Activated CD4-positive, alpha-beta T cell treated with anti-CD3 and anti-CD28 coated beads, Interleukin-2, amount 50 U/mL, for 4 hours (primary cell): ENCODE measurements around the gene ANKZF1.

Experiments
- DNase-seq, 2 experiments: peaks; one replicate each; pipeline ENCODE4 v3.0.0-alpha.2; 2020

The ANKZF1 gene

GRCh38 chr2:219228041-219228910 is 1.3 kb upstream of the ANKZF1 start:
- DNase-seq: no peak

DNA sequence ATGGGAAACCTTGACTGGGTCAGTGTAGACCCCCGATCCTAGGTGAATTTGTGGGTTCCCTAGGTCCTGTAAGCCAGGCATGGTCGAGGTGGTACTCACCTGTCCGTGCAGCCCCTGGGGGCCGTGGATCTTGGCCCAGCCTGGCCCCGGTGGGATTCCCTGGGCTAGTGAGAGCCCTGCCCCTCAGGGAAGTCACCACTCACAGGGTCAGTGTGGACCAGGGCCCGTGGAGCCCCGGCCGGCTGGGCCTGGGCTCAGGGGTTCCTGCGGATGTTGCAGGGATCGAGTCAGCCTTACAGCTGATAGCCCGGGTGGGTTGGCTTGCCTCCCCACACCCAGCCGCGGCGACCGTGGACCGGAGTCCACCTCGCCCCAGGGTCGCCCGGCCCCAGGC is 698 bp upstream of the ANKZF1 start:
- DNase-seq: no peak

GRCh38 chr2:219230059-219230540 is 494 bp downstream of the ANKZF1 start:
- DNase-seq: no peak

- DNase-seq: no peak
Measured at GRCh38 chr2:219234331-219234730, 4.7 kb downstream of the ANKZF1 start.

DNA sequence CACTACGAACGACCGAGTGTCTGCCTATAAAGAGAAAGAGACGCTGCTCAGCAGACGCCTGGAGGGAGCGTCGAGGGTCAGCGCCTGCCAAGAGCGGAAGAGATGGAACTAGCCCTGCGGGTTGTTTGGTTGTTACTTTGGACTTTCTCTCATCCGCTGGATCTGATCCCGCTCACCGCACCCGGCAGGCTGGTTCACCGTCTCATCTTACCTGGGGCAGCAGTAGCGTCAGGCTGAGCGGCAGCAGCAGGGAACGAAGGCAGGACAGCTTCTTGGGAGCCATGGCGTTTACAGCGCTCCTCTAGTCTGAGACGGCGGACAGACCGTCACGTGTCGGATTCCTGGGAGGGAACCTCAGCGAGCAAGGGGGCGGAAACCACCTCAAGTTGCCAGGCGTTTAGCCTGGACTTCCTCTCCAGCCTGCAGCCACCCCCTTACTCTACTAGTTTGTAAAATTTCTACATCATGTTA is 13.7 kb downstream of the ANKZF1 start:
- no peak for DNase-seq

- no peak for DNase-seq
Measured at GRCh38 chr2:219244789-219245147, 15.2 kb downstream of the ANKZF1 start.

DNA sequence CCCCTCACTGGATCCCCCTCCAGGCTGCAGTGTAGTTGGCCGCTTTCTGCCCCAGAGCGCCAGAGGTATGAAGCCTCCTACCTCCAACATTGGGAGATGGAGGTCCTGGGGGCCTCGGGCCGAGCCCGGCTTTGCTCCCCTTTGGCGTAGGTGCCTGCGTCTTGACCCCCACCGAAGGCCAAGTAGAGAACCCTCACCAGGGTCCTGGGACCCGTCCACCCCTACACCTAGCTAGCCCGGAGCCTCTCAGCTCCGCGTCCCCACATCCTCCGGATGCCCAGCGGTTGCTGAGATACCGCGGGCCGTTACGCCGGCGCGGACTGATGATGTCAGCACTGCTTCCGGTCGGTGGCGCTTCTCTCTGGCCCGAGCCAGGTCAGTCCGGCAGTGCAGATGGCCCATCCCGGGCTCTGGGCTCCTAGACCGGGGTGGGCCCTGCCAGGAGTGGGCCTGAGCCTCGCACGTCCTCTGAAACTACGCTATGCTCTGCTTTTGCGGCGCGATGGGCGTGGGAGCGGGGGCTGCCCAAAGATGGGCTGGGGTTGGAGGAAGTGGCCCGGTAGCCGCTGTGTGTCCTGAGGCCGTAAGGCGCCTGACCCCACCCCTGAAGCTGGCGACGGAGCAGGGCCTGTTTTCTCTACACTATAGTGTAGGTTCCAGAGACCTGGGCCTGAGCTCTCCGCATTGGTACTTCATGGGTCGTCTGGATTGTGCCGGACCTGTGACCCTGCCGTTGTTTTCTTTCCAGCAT is 15.7 kb downstream of the ANKZF1 start, which contains the start of the genes GLB1L and STK16:
Gene GLB1L (minus strand): TSS at position 297 of the 751 bp plus-strand sequence. CDS start 1,871 bp downstream, outside the sequence.
Gene STK16 (plus strand): TSS at position 332 of the 751 bp plus-strand sequence. CDS start 521 bp downstream, outside the sequence.
- peak; percentile 79 to 80 for DNase-seq

- no peak for DNase-seq
Measured at GRCh38 chr2:219245899-219246230, 16.3 kb downstream of the ANKZF1 start.

DNA sequence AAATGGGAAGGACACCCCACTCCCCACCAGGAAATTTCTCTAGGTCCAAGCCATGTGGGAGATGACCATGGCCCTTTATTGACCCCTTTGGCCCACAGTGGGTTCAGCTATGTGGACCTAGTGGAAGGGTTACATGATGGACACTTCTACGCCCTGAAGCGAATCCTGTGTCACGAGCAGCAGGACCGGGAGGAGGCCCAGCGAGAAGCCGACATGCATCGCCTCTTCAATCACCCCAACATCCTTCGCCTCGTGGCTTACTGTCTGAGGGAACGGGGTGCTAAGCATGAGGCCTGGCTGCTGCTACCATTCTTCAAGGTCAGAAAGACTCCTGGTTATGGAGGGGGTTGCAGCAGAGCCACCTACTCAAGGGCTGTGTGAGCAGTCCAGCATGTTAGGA is 17.0 kb downstream of the ANKZF1 start:
- DNase-seq: no peak

- DNase-seq: peak; percentile 58 to 66
Measured at GRCh38 chr2:219247678-219248642, 18.4 kb downstream of the ANKZF1 start.

GRCh38 chr2:219248845-219249202 is 19.2 kb downstream of the ANKZF1 start:
- no peak for DNase-seq

GRCh38 chr2:219249203-219249980 is 19.8 kb downstream of the ANKZF1 start:
- no peak for DNase-seq

DNA sequence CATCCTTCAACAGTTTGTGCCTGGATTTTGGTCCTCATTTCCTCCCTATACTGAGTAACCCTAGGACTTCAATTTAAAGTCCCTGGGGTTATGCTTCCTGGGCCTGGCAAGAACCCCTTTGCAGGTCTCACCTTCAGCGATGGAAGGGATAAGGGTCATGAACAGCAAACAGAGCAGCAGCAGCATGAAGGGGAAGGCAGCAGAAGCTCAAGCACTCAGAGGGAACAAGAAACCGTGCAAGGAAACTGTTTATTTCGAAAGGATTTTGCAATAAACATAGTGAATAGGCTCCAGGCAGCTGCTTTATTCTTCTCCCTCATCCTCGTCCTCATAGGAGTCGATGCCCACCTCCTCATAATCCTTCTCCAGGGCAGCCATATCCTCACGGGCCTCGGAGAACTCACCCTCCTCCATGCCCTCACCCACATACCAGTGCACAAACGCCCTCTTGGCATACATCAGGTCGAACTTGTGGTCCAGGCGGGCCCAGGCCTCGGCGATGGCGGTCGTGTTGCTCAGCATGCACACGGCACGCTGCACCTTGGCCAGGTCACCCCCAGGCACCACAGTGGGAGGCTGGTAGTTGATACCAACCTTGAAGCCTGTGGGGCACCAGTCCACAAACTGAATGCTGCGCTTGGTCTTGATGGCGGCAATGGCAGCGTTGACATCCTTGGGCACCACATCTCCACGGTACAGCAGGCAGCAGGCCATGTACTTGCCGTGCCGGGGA is 20.6 kb downstream of the ANKZF1 start:
- no peak for DNase-seq

DNA sequence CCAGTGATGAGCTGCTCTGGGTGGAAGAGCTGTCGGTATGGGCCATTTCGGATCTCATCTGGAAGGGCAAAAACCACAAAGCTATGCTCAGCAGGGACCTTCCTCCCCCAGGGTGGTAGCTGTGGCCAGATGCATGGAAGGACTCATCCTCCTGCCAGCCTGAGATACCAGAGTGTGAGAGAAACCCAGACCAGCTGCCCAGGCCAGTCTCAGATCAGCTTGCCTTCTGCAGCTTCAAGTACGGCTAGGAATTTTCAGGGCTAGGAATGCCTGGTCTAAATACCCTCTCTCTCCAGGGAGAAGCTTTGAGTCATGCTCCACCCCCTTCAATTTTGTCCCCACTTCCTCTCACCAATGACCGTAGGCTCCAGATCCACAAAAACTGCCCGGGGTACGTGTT is 22.1 kb downstream of the ANKZF1 start:
- DNase-seq: no peak

- peak; percentile 33 to 39 for DNase-seq
Measured at GRCh38 chr2:219252084-219252483, 22.5 kb downstream of the ANKZF1 start.

- DNase-seq: peak; percentile 32 to 34
Measured at GRCh38 chr2:219252570-219252899, 22.9 kb downstream of the ANKZF1 start.

DNA sequence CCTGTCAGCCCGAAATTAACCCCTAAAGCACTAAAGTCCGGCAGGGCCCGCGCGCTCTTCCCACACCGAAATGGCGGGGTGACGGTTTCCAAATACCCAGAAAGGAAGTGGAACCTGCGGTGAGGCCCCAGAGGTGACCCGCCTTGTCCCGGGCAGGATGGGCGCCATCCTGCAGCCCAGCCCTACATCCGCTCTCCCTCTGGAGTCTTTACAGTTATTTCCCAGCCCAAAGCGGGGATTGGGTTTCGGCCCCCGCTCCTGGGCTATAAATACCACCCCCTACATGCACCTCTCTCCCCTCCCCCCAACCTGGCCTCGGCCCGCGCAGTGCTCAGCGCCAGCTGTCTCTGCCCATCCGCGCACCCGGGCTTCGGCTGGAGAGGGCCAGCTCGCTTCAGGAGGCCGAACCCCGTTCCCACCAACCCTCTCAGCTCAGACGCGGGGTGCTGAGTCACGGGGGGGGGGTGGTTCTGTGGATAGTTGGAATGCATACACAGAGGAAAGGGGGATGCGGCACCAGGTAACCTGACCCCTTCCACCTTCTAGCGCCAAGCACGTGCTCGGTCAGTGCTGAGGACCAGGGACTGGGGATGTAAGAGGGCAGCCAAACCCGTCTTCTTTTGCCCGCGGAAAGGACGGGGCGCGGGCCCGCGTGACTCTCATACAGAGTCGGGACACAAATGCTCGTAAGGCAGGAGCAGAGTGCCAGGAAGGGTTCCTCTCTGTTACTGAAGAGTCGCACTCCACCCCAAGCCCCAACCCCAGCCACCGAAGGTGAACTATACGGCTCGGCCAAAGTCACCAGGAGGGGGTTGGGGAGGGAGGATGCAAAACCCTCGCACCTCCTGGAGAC is 23.5 kb downstream of the ANKZF1 start, which contains the start of gene TUBA4B:
Gene TUBA4B (plus strand): TSS at position 344 of the 853 bp plus-strand sequence. CDS start 165 bp downstream, at position 509.
- peak; percentile 39 to 42 for DNase-seq

- peak; percentile 84 to 88 for DNase-seq
Measured at GRCh38 chr2:219253753-219254589, 24.4 kb downstream of the ANKZF1 start, which contains the start of gene TUBA4A. Gene TUBA4A, minus strand, starts transcription at chr2:219253918. Its CDS starts 60 bp downstream, at chr2:219253858.
